ENCODE results near the gene DIPK1A. TPM values are rescaled to one million over a fixed set of nuclear protein-coding genes. Genes with fewer than 3 reads are reported as not detected.

Gene DIPK1A
- total RNA-seq, 1 donor from 2014 or later: 4.6 TPM

- H3K4me3 ChIP-seq: no peak overlapping the region
- ATAC-seq: no peak
- intact Hi-C loops (cut with DNase I): no loop called here
- H3K27ac ChIP-seq: no peak overlapping the region
- H3K27me3 ChIP-seq: no peaks in the 10 kb centered on the region
- no peak for DNase-seq
- H3K9me3 ChIP-seq: no peaks in the 10 kb centered on the region
- H3K4me1 ChIP-seq: peaks cover 8% of the 10 kb centered on the region
- no peak for TF ChIP-seq CTCF (IDR thresholded peaks at IDR 0.05)
- H3K36me3 ChIP-seq: no peaks in the 10 kb centered on the region
These were observed 9.9 kb upstream of the DIPK1A start for GRCh38 chr1:92970990-92971689.

GRCh38 chr1:92969517-92969916 is 8.3 kb upstream of the DIPK1A start:
- TF ChIP-seq CTCF (IDR thresholded peaks at IDR 0.05): no peak
- ATAC-seq: no peak
- intact Hi-C loops (cut with DNase I): no loop called here

GRCh38 chr1:92968138-92969032 is 7.1 kb upstream of the DIPK1A start:
- peak; percentile 55 for TF ChIP-seq CTCF (IDR thresholded peaks at IDR 0.05)
- Histone ChIP-seq H3K4me3 (no peak overlapping the region), H3K9me3 (no peaks in the 10 kb centered on the region), H3K36me3 (no peaks in the 10 kb centered on the region), H3K27me3 (no peaks in the 10 kb centered on the region), H3K4me1 (peaks cover 8% of the 10 kb centered on the region), H3K27ac (no peak overlapping the region)
- intact Hi-C loops (cut with DNase I): no loop called here
- ATAC-seq (peak; percentile 67), DNase-seq (no peak)

More at GRCh38 chr1:92969517-92969916, 8.3 kb upstream of the DIPK1A start:
- Histone ChIP-seq H3K4me1 (peaks cover 8% of the 10 kb centered on the region), H3K36me3 (no peaks in the 10 kb centered on the region), H3K27me3 (no peaks in the 10 kb centered on the region), H3K27ac (no peak overlapping the region), H3K4me3 (no peak overlapping the region), H3K9me3 (no peaks in the 10 kb centered on the region)
- no peak for DNase-seq

GRCh38 chr1:92964998-92965397 is 3.7 kb upstream of the DIPK1A start:
- no peak for TF ChIP-seq CTCF (IDR thresholded peaks at IDR 0.05)
- ATAC-seq (no peak), DNase-seq (no peak)
- intact Hi-C loops (cut with DNase I): no loop called here
- no peak overlapping the region for H3K4me3 ChIP-seq
- H3K36me3 ChIP-seq: no peaks in the 10 kb centered on the region
- no peak overlapping the region for H3K27ac ChIP-seq
- H3K4me1 ChIP-seq: no peaks in the 10 kb centered on the region
- H3K9me3 ChIP-seq: no peaks in the 10 kb centered on the region
- no peaks in the 10 kb centered on the region for H3K27me3 ChIP-seq

- Histone ChIP-seq H3K27me3 (no peaks in the 10 kb centered on the region), H3K9me3 (no peaks in the 10 kb centered on the region), H3K36me3 (no peaks in the 10 kb centered on the region), H3K4me1 (no peaks in the 10 kb centered on the region), H3K27ac (no peak overlapping the region), H3K4me3 (no peak overlapping the region)
- DNase-seq (no peak), ATAC-seq (no peak)
- intact Hi-C loops (cut with DNase I): no loop called here
- no peak for TF ChIP-seq CTCF (IDR thresholded peaks at IDR 0.05)
These were observed 3.1 kb upstream of the DIPK1A start for GRCh38 chr1:92964316-92964715.
